Thyroid gland (tissue), 4 donors: ENCODE measurements around the gene INPP5A.

Experiments
- POLR2A ChIP-seq, 2 donors: fragments of 450-650 bp; IDR thresholded peaks; one replicate each; pipeline ENCODE4 v1.6.1; 2017; ENCODE audit warnings: antibody characterized with exemption in 2 of 2, mild to moderate bottlenecking in 2 of 2, moderate library complexity in 1 of 2
- TF ChIP-seq, protein P1 (sequence below), 6 experiments: fragments of 200-600 bp in 3 of 6; fragments of 450-650 bp in 3 of 6; sonication (generic) in 3 of 6; IDR thresholded peaks; one replicate each; pipeline ENCODE4 v1.5.1; 2016 to 2019; ENCODE audit warnings: antibody characterized with exemption in 6 of 6, mild to moderate bottlenecking in 2 of 6, inconsistent platforms in 1 of 6, moderate library complexity in 1 of 6

DNA sequence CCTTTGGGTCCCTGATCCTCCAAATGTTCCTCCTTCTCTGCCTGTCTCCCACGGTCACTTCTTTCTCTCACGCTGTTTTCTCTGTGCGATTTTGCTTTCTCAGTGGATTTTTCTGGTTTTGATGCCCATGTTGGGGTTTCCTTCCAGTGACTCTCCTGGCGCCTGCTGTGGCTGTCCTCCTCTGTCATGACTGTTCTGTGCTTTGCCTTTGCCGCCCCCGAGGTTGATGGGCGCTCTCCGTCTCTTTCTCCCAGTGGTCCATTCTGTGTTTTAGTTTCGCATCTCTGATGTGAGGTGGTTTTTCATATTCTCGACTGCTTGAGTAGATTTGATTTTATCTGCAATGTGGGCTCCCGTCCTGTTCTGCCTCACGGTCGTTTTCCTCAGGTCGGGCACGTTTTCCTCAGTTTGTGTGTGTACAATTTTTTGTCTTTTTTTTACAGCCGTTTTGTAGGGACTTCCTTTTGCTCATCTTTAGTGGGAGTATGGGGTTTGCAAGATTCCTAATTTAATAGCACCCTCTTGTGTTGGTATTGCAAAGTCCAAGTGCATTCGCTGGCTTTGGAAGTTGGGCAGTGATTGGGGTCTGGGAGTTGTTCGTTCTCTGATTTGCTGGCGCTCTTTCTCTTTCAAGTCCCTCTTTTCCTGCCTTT, 100.0 kb downstream of the INPP5A start:
- TF ChIP-seq, protein P1, sequence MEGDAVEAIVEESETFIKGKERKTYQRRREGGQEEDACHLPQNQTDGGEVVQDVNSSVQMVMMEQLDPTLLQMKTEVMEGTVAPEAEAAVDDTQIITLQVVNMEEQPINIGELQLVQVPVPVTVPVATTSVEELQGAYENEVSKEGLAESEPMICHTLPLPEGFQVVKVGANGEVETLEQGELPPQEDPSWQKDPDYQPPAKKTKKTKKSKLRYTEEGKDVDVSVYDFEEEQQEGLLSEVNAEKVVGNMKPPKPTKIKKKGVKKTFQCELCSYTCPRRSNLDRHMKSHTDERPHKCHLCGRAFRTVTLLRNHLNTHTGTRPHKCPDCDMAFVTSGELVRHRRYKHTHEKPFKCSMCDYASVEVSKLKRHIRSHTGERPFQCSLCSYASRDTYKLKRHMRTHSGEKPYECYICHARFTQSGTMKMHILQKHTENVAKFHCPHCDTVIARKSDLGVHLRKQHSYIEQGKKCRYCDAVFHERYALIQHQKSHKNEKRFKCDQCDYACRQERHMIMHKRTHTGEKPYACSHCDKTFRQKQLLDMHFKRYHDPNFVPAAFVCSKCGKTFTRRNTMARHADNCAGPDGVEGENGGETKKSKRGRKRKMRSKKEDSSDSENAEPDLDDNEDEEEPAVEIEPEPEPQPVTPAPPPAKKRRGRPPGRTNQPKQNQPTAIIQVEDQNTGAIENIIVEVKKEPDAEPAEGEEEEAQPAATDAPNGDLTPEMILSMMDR (IDR thresholded peaks at IDR 0.05): peak in 5 of 6 experiments; percentile 37 to 93 (median 65)
- no peak for TF ChIP-seq POLR2A (IDR thresholded peaks at IDR 0.05)
